CD4-positive, alpha-beta T cell treated with Interleukin-17A for 1 hour (primary cell): Measurements from ENCODE around the gene MVD.
A peak's percentile ranks its signal among the peaks of the same experiment; 100 is the strongest.
"Not testable (repeated sequence)": the region's sequence is repeated elsewhere in the genome, so short reads cannot be mapped to it uniquely, and the experiment has no call there.

Experiments used
- DNase-seq: peaks from one replicate; pipeline ENCODE4 v3.0.0-alpha.2; 2020

The MVD gene

GRCh38 chr16:88681084-88681680 is 18.3 kb upstream of the MVD start:
- peak; percentile 63 for DNase-seq

GRCh38 chr16:88680554-88681083 is 17.7 kb upstream of the MVD start:
- DNase-seq = no peak

- no peak for DNase-seq
These were observed 15.5 kb upstream of the MVD start for GRCh38 chr16:88678224-88678979.

- DNase-seq = no peak
These were observed 14.8 kb upstream of the MVD start for GRCh38 chr16:88677721-88678120.

GRCh38 chr16:88676502-88677242 is 13.8 kb upstream of the MVD start:
- DNase-seq = no peak

- no peak for DNase-seq
These were observed 11.0 kb upstream of the MVD start for GRCh38 chr16:88673716-88674379.

- no peak for DNase-seq
These were observed 9.9 kb upstream of the MVD start for GRCh38 chr16:88672776-88673175.

GRCh38 chr16:88671806-88672205 is 8.9 kb upstream of the MVD start:
- no peak for DNase-seq

GRCh38 chr16:88669980-88670379 is 7.1 kb upstream of the MVD start:
- no peak for DNase-seq

GRCh38 chr16:88669493-88669892 is 6.6 kb upstream of the MVD start:
- not testable (repeated sequence) for DNase-seq

- DNase-seq = no peak
These were observed 4.6 kb upstream of the MVD start for GRCh38 chr16:88667461-88667860.

GRCh38 chr16:88665570-88665969 is 2.7 kb upstream of the MVD start:
- no peak for DNase-seq

GRCh38 chr16:88665148-88665547 is 2.3 kb upstream of the MVD start:
- no peak for DNase-seq

GRCh38 chr16:88662222-88662842 is 559 bp downstream of the MVD start:
- DNase-seq = no peak

- no peak for DNase-seq
These were observed 1.4 kb downstream of the MVD start for GRCh38 chr16:88661468-88661867.

- DNase-seq = no peak
These were observed 3.7 kb downstream of the MVD start for GRCh38 chr16:88659160-88659559.

GRCh38 chr16:88658714-88659113 is 4.2 kb downstream of the MVD start:
- DNase-seq = no peak

- no peak for DNase-seq
These were observed 5.5 kb downstream of the MVD start for GRCh38 chr16:88657371-88657770.

- DNase-seq = no peak
These were observed 6.5 kb downstream of the MVD start for GRCh38 chr16:88656291-88656980.

- no peak for DNase-seq
These were observed 7.1 kb downstream of the MVD start for GRCh38 chr16:88655733-88656281.

GRCh38 chr16:88655053-88655732 is 7.7 kb downstream of the MVD start:
- DNase-seq = no peak
